ENCODE measurements around the gene DRD3.

DRD3 gene

GRCh38 chr3:114111060-114111770, 67.6 kb downstream of the DRD3 start:
- DNase-seq (ENCODE audit: insufficient read length, low spot score) (no peak), FAIRE-seq (no peak)
- TF ChIP-seq CTCF (IDR thresholded peaks at IDR 0.05; ENCODE audit: insufficient read depth, missing control alignments): no peak

GRCh38 chr3:114110439-114110838, 68.4 kb downstream of the DRD3 start:
- DNase-seq (ENCODE audit: insufficient read length, low spot score) (no peak), FAIRE-seq (no peak)
- TF ChIP-seq CTCF (IDR thresholded peaks at IDR 0.05; ENCODE audit: insufficient read depth, missing control alignments): no peak

- FAIRE-seq: no peak
- no peak for TF ChIP-seq CTCF (IDR thresholded peaks at IDR 0.05; ENCODE audit: insufficient read depth, missing control alignments)
- DNase-seq (ENCODE audit: insufficient read length, low spot score): no peak
Observed at GRCh38 chr3:114108137-114108536, 70.7 kb downstream of the DRD3 start.

GRCh38 chr3:114104414-114104813, 74.4 kb downstream of the DRD3 start:
- DNase-seq (ENCODE audit: insufficient read length, low spot score) (no peak), FAIRE-seq (no peak)
- no peak for TF ChIP-seq CTCF (IDR thresholded peaks at IDR 0.05; ENCODE audit: insufficient read depth, missing control alignments)

- TF ChIP-seq CTCF (IDR thresholded peaks at IDR 0.05; ENCODE audit: insufficient read depth, missing control alignments): no peak
- FAIRE-seq: no peak
- DNase-seq (ENCODE audit: insufficient read length, low spot score): no peak
Observed at GRCh38 chr3:114103858-114104257, 75.0 kb downstream of the DRD3 start.

GRCh38 chr3:114103181-114103580, 75.7 kb downstream of the DRD3 start:
- TF ChIP-seq CTCF (IDR thresholded peaks at IDR 0.05; ENCODE audit: insufficient read depth, missing control alignments): no peak
- no peak for FAIRE-seq
- no peak for DNase-seq (ENCODE audit: insufficient read length, low spot score)

- FAIRE-seq: no peak
- no peak for TF ChIP-seq CTCF (IDR thresholded peaks at IDR 0.05; ENCODE audit: insufficient read depth, missing control alignments)
- no peak for DNase-seq (ENCODE audit: insufficient read length, low spot score)
Observed at GRCh38 chr3:114101101-114101500, 77.8 kb downstream of the DRD3 start.

Measured in D721Med (cell line).